Spleen (tissue), 13 donors: ENCODE results near the gene GUCA2A. TPM values are rescaled to one million over a fixed set of nuclear protein-coding genes. Genes with fewer than 3 reads are reported as not detected.

ENCODE experiments used
- DNase-seq: peaks from one replicate; pipeline ENCODE4 v3.0.0-alpha.2; 2020
- H3K27ac ChIP-seq, 8 donors: fragments of 200-600 bp; sonication (generic) in 7 of 8; 1 replicate in 4 of 8; 2 replicates in 4 of 8; pipeline versions ENCODE4 v1.5.0 to v1.8.0; 2016 to 2021; ENCODE audit warnings: inconsistent platforms in 4 of 8, mild to moderate bottlenecking in 4 of 8, moderate library complexity in 1 of 8
- H3K27me3 ChIP-seq, 7 donors: fragments of 200-600 bp; sonication (generic) in 6 of 7; replicated peaks in 1 of 7; 1 replicate in 4 of 7; 2 replicates in 3 of 7; pipeline versions ENCODE4 v1.5.0 to v1.8.0; 2016 to 2021; ENCODE audit warnings: inconsistent platforms in 3 of 7, mild to moderate bottlenecking in 1 of 7
- H3K36me3 ChIP-seq, 6 donors: fragments of 200-600 bp; sonication (generic) in 5 of 6; 1 replicate in 4 of 6; 2 replicates in 2 of 6; pipeline versions ENCODE4 v1.5.0 to v1.8.0; 2016 to 2021; ENCODE audit warnings: inconsistent platforms in 2 of 6
- H3K4me1 ChIP-seq, 6 donors: fragments of 200-600 bp; sonication (generic) in 5 of 6; 1 replicate in 3 of 6; 2 replicates in 3 of 6; pipeline versions ENCODE4 v1.5.0 to v1.8.0; 2016 to 2021; ENCODE audit warnings: inconsistent platforms in 3 of 6
- H3K4me3 ChIP-seq, 8 donors: fragments of 200-600 bp; sonication (generic) in 7 of 8; 1 replicate in 4 of 8; 2 replicates in 4 of 8; pipeline versions ENCODE4 v1.5.0 to v1.8.0; 2016 to 2021; ENCODE audit warnings: inconsistent platforms in 4 of 8, mild to moderate bottlenecking in 4 of 8, moderate library complexity in 2 of 8
- H3K9me3 ChIP-seq, 8 donors: fragments of 200-600 bp; sonication (generic) in 7 of 8; 1 replicate in 4 of 8; 2 replicates in 4 of 8; pipeline versions ENCODE4 v1.5.0 to v1.8.0; 2016 to 2021; ENCODE audit warnings: inconsistent platforms in 4 of 8
- CTCF ChIP-seq, 11 experiments: fragments of 200-600 bp in 7 of 11; fragments of 450-650 bp in 4 of 11; sonication (generic) in 4 of 11; IDR thresholded peaks in 8 of 11; conservative IDR thresholded peaks in 3 of 11; 1 replicate in 7 of 11; 2 replicates in 4 of 11; pipeline versions ENCODE4 v1.4.0 to v1.8.0; 2016 to 2021; ENCODE audit warnings: antibody characterized with exemption in 11 of 11, inconsistent platforms in 4 of 11, mild to moderate bottlenecking in 1 of 11
- POLR2A ChIP-seq, 3 donors: fragments of 450-650 bp; IDR thresholded peaks; one replicate each; pipeline ENCODE4 v1.5.1; 2017; ENCODE audit warnings: antibody characterized with exemption in 3 of 3, mild to moderate bottlenecking in 1 of 3
- POLR2AphosphoS5 ChIP-seq, 3 donors: sonication (generic); formaldehyde crosslinking; IDR thresholded peaks; one replicate each; pipeline ENCODE4 v1.5.1; 2017; ENCODE audit warnings: antibody characterized with exemption in 3 of 3
- WGBS, 5 donors: extraction: QIAGEN DNeasy Blood & Tissue Kit in 3 of 5; methylation state at CpG; one replicate each; pipeline versions ENCODE4 v1.1.5 to v1.1.7; 2013 to 2018; 5-methylcytosine and 5-hydroxymethylcytosine counted together
- intact Hi-C: fragments of 100-400 bp; cut with DNase I; formaldehyde crosslinking; loops from one replicate; pipeline ENCODE4 v1.15.0; 2023; ENCODE audit warnings: low total_unique reads
- long read RNA-seq, 2 donors: transcript quantifications; one replicate each; lab custom pipeline, GENCODE V29; 2026
- polyA plus RNA-seq, 3 donors: library from polyadenylated mRNA; stranded (reverse); fragments of 200-250 nt; gene quantifications; one replicate each; pipeline ENCODE4 v1.2.1, GENCODE V29; 2013
- total RNA-seq, 7 donors: library from RNA; depleted of rRNA in 3 of 7; stranded (reverse); fragments of >200 nt in 3 of 7; fragmentation: NEBNext Ultra II Directional in 4 of 7; extraction: Animal tissue kit (Norgen Biotek cat#: 25700) in 4 of 7; gene quantifications; one replicate each; pipeline versions ENCODE4 v1.1.0 to v1.2.1, GENCODE V29; 2016 to 2021
- donor health status: healthy with polysubstance abuse.
- donor health status: DM: no; HTN: no; CAD: no; lungs with moderate emphysema.
- donor health status: DM: no; HTN: no; CAD: no.
- donor health status: Bipolar disorder and iron deficiency.
- donor health status: healthy.
- donor health status: DM: no; HTN: no; CAD: no.
- donor health status: DM: yes; HTN: yes; CAD: no.

Gene GUCA2A
- total RNA-seq (not detected), polyA plus RNA-seq (not detected)
- long read RNA-seq, donor 1, result 0 reads
- long read RNA-seq, donor 2, result 0 reads

GRCh38 chr1:42164551-42165420, at the start of gene GUCA2A:
Gene GUCA2A, minus strand, starts transcription at chr1:42164745. Its CDS starts 33 bp downstream, at chr1:42164712.
- 72 to 87% (median 78%) methylated on average over 18 to 24 of the region's 24 CpGs for whole genome bisulfite sequencing, 5 donors
- peak within 1 kb of the TSS in 6 of 8 donors; percentile 49 to 77 (median 74) for H3K27ac ChIP-seq
- TF ChIP-seq CTCF (IDR thresholded peaks at IDR 0.05 in 8 of 11, conservative IDR thresholded peaks at IDR 0.05 in 3 of 11), result no peak
- TF ChIP-seq POLR2A (IDR thresholded peaks at IDR 0.05), result no peak
- no peak for TF ChIP-seq POLR2AphosphoS5 (IDR thresholded peaks at IDR 0.05)

GRCh38 chr1:42211224-42211623, 46.7 kb upstream of the GUCA2A start:
- Histone ChIP-seq H3K4me3 (no peak overlapping the region), H3K27ac (no peak overlapping the region), H3K36me3 (peaks cover 0 to 40% (median 3%) of the 10 kb centered on the region in 6 donors), H3K9me3 (peaks cover 0 to 38% (median 24%) of the 10 kb centered on the region in 8 donors), H3K4me1 (peaks cover 0 to 29% (median 0%) of the 10 kb centered on the region in 6 donors), H3K27me3 (no peaks in the 10 kb centered on the region)
- no peak for TF ChIP-seq CTCF (IDR thresholded peaks at IDR 0.05 in 8 of 11, conservative IDR thresholded peaks at IDR 0.05 in 3 of 11)
- no peak for TF ChIP-seq POLR2A (IDR thresholded peaks at IDR 0.05)
- no peak for TF ChIP-seq POLR2AphosphoS5 (IDR thresholded peaks at IDR 0.05)
- no peak for DNase-seq
- 61 to 87% (median 77%) methylated on average over 2 of the region's 2 CpGs for WGBS, 5 donors
- intact Hi-C loops, result no loop called here

More at GRCh38 chr1:42164551-42165420, at the start of gene GUCA2A:
- Histone ChIP-seq H3K4me3 (peak within 1 kb of the TSS in 1 of 8 donors; percentile 30), H3K27me3 (peaks cover 0 to 11% (median 0%) of the 10 kb centered on the region in 7 donors), H3K4me1 (peaks cover 0 to 59% (median 23%) of the 10 kb centered on the region in 6 donors), H3K9me3 (peaks cover 0 to 16% (median 14%) of the 10 kb centered on the region in 8 donors), H3K36me3 (no peaks in the 10 kb centered on the region)
- intact Hi-C loops, result no loop called here
- DNase-seq, result no peak

GRCh38 chr1:42210421-42211133, 46.0 kb upstream of the GUCA2A start:
- H3K4me1 ChIP-seq, result peaks cover 0 to 29% (median 0%) of the 10 kb centered on the region in 6 donors
- peaks cover 0 to 38% (median 24%) of the 10 kb centered on the region in 8 donors for H3K9me3 ChIP-seq
- no peak for DNase-seq
- no peak overlapping the region for H3K27ac ChIP-seq
- H3K4me3 ChIP-seq, result no peak overlapping the region
- 81 to 95% (median 88%) methylated on average over 6 of the region's 6 CpGs for WGBS, 5 donors
- intact Hi-C loops, result no loop called here
- peaks cover 0 to 46% (median 3%) of the 10 kb centered on the region in 6 donors for H3K36me3 ChIP-seq
- no peaks in the 10 kb centered on the region for H3K27me3 ChIP-seq
- TF ChIP-seq CTCF (IDR thresholded peaks at IDR 0.05 in 8 of 11, conservative IDR thresholded peaks at IDR 0.05 in 3 of 11) (no peak), POLR2AphosphoS5 (IDR thresholded peaks at IDR 0.05) (no peak), POLR2A (IDR thresholded peaks at IDR 0.05) (no peak)
